IMR-90 (cell line): Measurements from ENCODE around the gene PIK3IP1. TPM values are rescaled to one million over a fixed set of nuclear protein-coding genes. Genes with fewer than 3 reads are reported as not detected.
A peak's percentile ranks its signal among the peaks of the same experiment; 100 is the strongest.

ENCODE experiments used
- ATAC-seq: fragments of 200-7000 bp; cut with Tn5 transposase; 2 replicates; pipeline ENCODE4 v1.9.1; 2020; ENCODE audit warnings: low read depth, mild to moderate bottlenecking, moderate library complexity
- BruUV-seq: library from RNA; stranded (reverse); fragments of 400-500 nt; replicated peaks from 2 replicates; lab custom pipeline; 2021; lab: Mats Ljungman, UMichigan
- CTCF ChIA-PET: fragments of 300-600 bp; formaldehyde crosslinking; extraction: SDS; loops from one replicate; lab custom pipeline; 2021; ENCODE audit warnings: antibody characterized with exemption; lab: Yijun Ruan, JAX
- POLR2A ChIA-PET: fragments of 300-600 bp; sonication (Branson Sonifier 250); formaldehyde crosslinking; loops from one replicate; lab custom pipeline; 2022; ENCODE audit warnings: antibody characterized with exemption; ENCODE audit not compliant: unreplicated experiment; lab: Charles Lee
- DNase-seq: peaks from one replicate; pipeline ENCODE4 v3.0.0; 2013
- H2AFZ ChIP-seq: replicated peaks from 2 replicates; pipeline ENCODE3; 2013; ENCODE audit warnings: low read length, mild to moderate bottlenecking; ENCODE audit not compliant: poor library complexity
- H2AK5ac ChIP-seq: 2 replicates; pipeline ENCODE4 v1.6.1; 2013; ENCODE audit warnings: low read depth, low read length, inconsistent platforms
- H2AK9ac ChIP-seq: replicated peaks from 2 replicates; pipeline ENCODE3; 2013; ENCODE audit warnings: mild to moderate bottlenecking, low read depth, low read length, moderate library complexity; ENCODE audit not compliant: poor library complexity
- H2BK120ac ChIP-seq: 2 replicates; pipeline ENCODE4 v1.6.1; 2013; ENCODE audit warnings: low read depth, low read length, inconsistent platforms
- H2BK15ac ChIP-seq: 3 replicates; pipeline ENCODE4 v1.6.1; 2013; ENCODE audit warnings: low read depth, low read length, inconsistent platforms
- H2BK20ac ChIP-seq: 2 replicates; pipeline ENCODE4 v1.6.1; 2013; ENCODE audit warnings: low read depth, mild to moderate bottlenecking, inconsistent platforms, low read length, moderate library complexity
- H2BK5ac ChIP-seq: 2 replicates; pipeline ENCODE4 v1.6.1; 2013; ENCODE audit warnings: mild to moderate bottlenecking, low read depth, low read length, inconsistent platforms; ENCODE audit not compliant: poor library complexity, severe bottlenecking
- H3K14ac ChIP-seq: replicated peaks from 2 replicates; pipeline ENCODE4 v1.6.1; 2013; ENCODE audit warnings: low read depth, low read length, inconsistent platforms
- H3K18ac ChIP-seq: 2 replicates; pipeline ENCODE4 v1.6.1; 2013; ENCODE audit warnings: low read depth, low read length, control low read depth
- H3K23ac ChIP-seq: 2 replicates; pipeline ENCODE4 v1.6.1; 2013; ENCODE audit warnings: low read depth, low read length, inconsistent platforms
- H3K27ac ChIP-seq: 2 replicates; pipeline ENCODE4 v1.5.1; 2013; ENCODE audit warnings: mild to moderate bottlenecking, control low read depth, low read length; ENCODE audit not compliant: insufficient read depth
- H3K27me3 ChIP-seq: 2 replicates; pipeline ENCODE4 v1.6.1; 2013; ENCODE audit warnings: low read length; ENCODE audit not compliant: control insufficient read depth, insufficient read depth
- H3K36me3 ChIP-seq: 2 replicates; pipeline ENCODE4 v1.6.1; 2013; ENCODE audit warnings: low read length, mixed read lengths; ENCODE audit not compliant: control insufficient read depth, insufficient read depth
- H3K4ac ChIP-seq: 2 replicates; pipeline ENCODE4 v1.6.1; 2013; ENCODE audit warnings: low read depth, low read length, inconsistent platforms
- H3K4me1 ChIP-seq: 2 replicates; pipeline ENCODE4 v1.6.1; 2013; ENCODE audit warnings: low read length, mixed read lengths; ENCODE audit not compliant: control insufficient read depth, insufficient read depth
- H3K4me2 ChIP-seq: 2 replicates; pipeline ENCODE4 v1.6.1; 2013; ENCODE audit warnings: low read depth, mild to moderate bottlenecking, control low read depth, low read length, moderate library complexity
- H3K4me3 ChIP-seq: 2 replicates; pipeline ENCODE4 v1.5.1; 2013; ENCODE audit warnings: low read depth, mild to moderate bottlenecking, control low read depth, low read length, moderate library complexity; ENCODE audit not compliant: insufficient read depth
- H3K56ac ChIP-seq: 2 replicates; pipeline ENCODE4 v1.6.1; 2013; ENCODE audit warnings: low read length, inconsistent platforms; ENCODE audit not compliant: insufficient read depth; ENCODE audit errors: extremely low read depth
- H3K79me1 ChIP-seq, 2 experiments: 2 replicates each; pipeline ENCODE4 v1.6.1; 2013; ENCODE audit warnings: low read length in 2 of 2, inconsistent platforms in 1 of 2, low read depth in 1 of 2
- H3K9ac ChIP-seq: 2 replicates; pipeline ENCODE4 v1.6.1; 2013; ENCODE audit warnings: low read depth, low read length, control low read depth
- H3K9me1 ChIP-seq: 2 replicates; pipeline ENCODE4 v1.6.1; 2013; ENCODE audit warnings: low read length, inconsistent platforms; ENCODE audit not compliant: insufficient read depth
- H3K9me3 ChIP-seq: 2 replicates; pipeline ENCODE4 v1.6.1; 2013; ENCODE audit warnings: low read length; ENCODE audit not compliant: control insufficient read depth, insufficient read depth
- H4K20me1 ChIP-seq: 2 replicates; pipeline ENCODE4 v1.6.1; 2013; ENCODE audit warnings: low read length, inconsistent platforms; ENCODE audit not compliant: insufficient read depth
- H4K5ac ChIP-seq: 2 replicates; pipeline ENCODE4 v1.6.1; 2013; ENCODE audit warnings: mild to moderate bottlenecking, low read depth, low read length, control low read depth
- H4K8ac ChIP-seq, 2 experiments: 2 replicates each; pipeline ENCODE4 v1.6.1; 2013; ENCODE audit warnings: low read depth in 2 of 2, low read length in 2 of 2, control low read depth in 1 of 2, inconsistent platforms in 1 of 2
- H4K91ac ChIP-seq: 2 replicates; pipeline ENCODE4 v1.6.1; 2013; ENCODE audit warnings: low read depth, low read length, inconsistent platforms; ENCODE audit not compliant: insufficient read depth
- BHLHE40 ChIP-seq: fragments of 150-350 bp; IDR thresholded peaks from 2 replicates; pipeline ENCODE4 v1.6.1; 2016; ENCODE audit warnings: mild to moderate bottlenecking, low read depth, low read length
- CEBPB ChIP-seq: IDR thresholded peaks from 2 replicates; pipeline ENCODE4 v1.6.1; 2012; ENCODE audit warnings: low read depth, low read length, improper control_type of control experiment
- CHD1 ChIP-seq: IDR thresholded peaks from 2 replicates; pipeline ENCODE4 v1.6.1; 2012; ENCODE audit warnings: low read depth, low read length, improper control_type of control experiment
- CTCF ChIP-seq: conservative IDR thresholded peaks from 2 replicates; pipeline ENCODE4 v1.5.1; 2012; ENCODE audit warnings: mild to moderate bottlenecking, low read depth, low read length, improper control_type of control experiment
- ELK1 ChIP-seq: fragments of 150-350 bp; IDR thresholded peaks from 2 replicates; pipeline ENCODE4 v1.6.1; 2016; ENCODE audit warnings: low read depth, mild to moderate bottlenecking, low read length, moderate library complexity, borderline replicate concordance
- FOS ChIP-seq: fragments of 150-350 bp; IDR thresholded peaks from 2 replicates; pipeline ENCODE4 v1.6.1; 2016; ENCODE audit warnings: low read depth, low read length
- MAFK ChIP-seq: IDR thresholded peaks from 2 replicates; pipeline ENCODE4 v1.6.1; 2012; ENCODE audit warnings: low read depth, low read length, improper control_type of control experiment
- MAZ ChIP-seq: IDR thresholded peaks from 2 replicates; pipeline ENCODE4 v1.6.1; 2012; ENCODE audit warnings: low read depth, mild to moderate bottlenecking, low read length, improper control_type of control experiment, moderate library complexity, borderline replicate concordance
- MXI1 ChIP-seq: IDR thresholded peaks from 2 replicates; pipeline ENCODE4 v1.6.1; 2012; ENCODE audit warnings: low read depth, mild to moderate bottlenecking, low read length, moderate library complexity, borderline replicate concordance
- NFE2L2 ChIP-seq: fragments of 150-350 bp; IDR thresholded peaks from 2 replicates; pipeline ENCODE4 v1.6.1; 2016; ENCODE audit warnings: low read depth, mild to moderate bottlenecking, low read length
- POLR2A ChIP-seq: IDR thresholded peaks from 2 replicates; pipeline ENCODE4 v1.6.1; 2012; ENCODE audit warnings: mild to moderate bottlenecking, low read depth, low read length
- RAD21 ChIP-seq: IDR thresholded peaks from 2 replicates; pipeline ENCODE4 v1.6.1; 2012; ENCODE audit warnings: low read length, improper control_type of control experiment
- RCOR1 ChIP-seq: IDR thresholded peaks from 2 replicates; pipeline ENCODE4 v1.6.1; 2012; ENCODE audit warnings: mild to moderate bottlenecking, low read length, improper control_type of control experiment; ENCODE audit not compliant: insufficient replicate concordance
- RFX5 ChIP-seq: IDR thresholded peaks from 2 replicates; pipeline ENCODE4 v1.8.0; 2012; ENCODE audit warnings: low read depth, mild to moderate bottlenecking, low read length, moderate library complexity
- SMC3 ChIP-seq: fragments of 150-350 bp; IDR thresholded peaks from 2 replicates; pipeline ENCODE4 v1.6.1; 2016; ENCODE audit warnings: low read depth, mild to moderate bottlenecking, antibody characterized with exemption, low read length, moderate library complexity
- USF2 ChIP-seq: fragments of 150-350 bp; IDR thresholded peaks from 2 replicates; pipeline ENCODE4 v1.6.1; 2017; ENCODE audit warnings: mild to moderate bottlenecking, antibody characterized with exemption, low read length, low read depth
- WGBS, 2 experiments: methylation state at CpG; one replicate each; pipeline versions ENCODE4 v1.1.5 to v1.1.7; 2013; ENCODE audit warnings: missing lambda C conversion rate in 2 of 2; ENCODE audit not compliant: insufficient read length in 1 of 2; ENCODE audit errors: extremely low coverage in 2 of 2; 5-methylcytosine and 5-hydroxymethylcytosine counted together
- dilution Hi-C: fragments of 300-500 bp; cut with HindIII; formaldehyde crosslinking; loops from one replicate; pipeline ENCODE4 v1.14.3; 2018; ENCODE audit warnings: low sequenced_read_pairs; ENCODE audit not compliant: unreplicated experiment
- in situ Hi-C: fragments of 300-500 bp; cut with MboI; formaldehyde crosslinking; loops from 3 replicates; pipeline ENCODE4 v1.14.3; 2019; ENCODE audit warnings: low sequenced_read_pairs, inconsistent platforms, mixed read lengths
- intact Hi-C: fragments of 100-400 bp; cut with micrococcal nuclease; formaldehyde crosslinking; loops from 2 replicates; pipeline ENCODE4 v1.10.0; 2022
- polyA plus RNA-seq, 3 experiments: library from polyadenylated mRNA; depleted of rRNA; stranded (reverse); fragments of >200 nt; gene quantifications; 2 replicates each; pipeline ENCODE4 v1.2.3, GENCODE V29; 2012; ENCODE audit warnings: low replicate concordance in 1 of 3
- total RNA-seq: library from RNA; depleted of rRNA; stranded (reverse); fragments of >200 nt; gene quantifications from 2 replicates; pipeline ENCODE4 v1.2.3, GENCODE V29; 2012

The PIK3IP1 gene
- total and polyA plus RNA-seq, 2 of the 4 experiments (the other 2 are of a cell fraction), result 12.9 to 17.6 TPM

GRCh38 chr22:31289344-31289743, 2.9 kb downstream of the PIK3IP1 start:
- no peak overlapping the region for H3K27ac ChIP-seq
- intact Hi-C loops (no loop called here), dilution Hi-C loops (no loop called here), in situ Hi-C loops (loop anchor here (10.0 kb wide), 1 partner anchor 55 kb away; the partner anchor contains the start of gene PATZ1)
- no peak for TF ChIP-seq RCOR1
- TF ChIP-seq MXI1, result no peak
- TF ChIP-seq CHD1, result no peak
- TF ChIP-seq MAFK, result no peak
- TF ChIP-seq ELK1, result no peak
- TF ChIP-seq NFE2L2, result no peak
- no peak for TF ChIP-seq RAD21
- no peak for TF ChIP-seq FOS
- no peak for TF ChIP-seq POLR2A
- no peak for TF ChIP-seq SMC3
- no peak for TF ChIP-seq BHLHE40
- no peak for TF ChIP-seq RFX5
- no peak for TF ChIP-seq USF2
- no peak for TF ChIP-seq CEBPB
- TF ChIP-seq MAZ, result no peak
- no peak for TF ChIP-seq CTCF
- H2BK5ac ChIP-seq, result no peak overlapping the region
- no peak overlapping the region; the same call in 1 of the 2 replicates for H3K4ac ChIP-seq
- H2BK15ac ChIP-seq, result no peak overlapping the region
- H4K5ac ChIP-seq, result 0 out of 2 replicates have a peak overlapping the region, but pooled peaks have one; percentile 37
- H2BK20ac ChIP-seq, result no peak overlapping the region
- H3K4me1 ChIP-seq, result peaks cover 3% of the 10 kb centered on the region; the same call in 1 of the 2 replicates
- no peak overlapping the region for H2AFZ ChIP-seq
- 0 out of 2 replicates have a peak, but pooled peaks cover 7% of the 10 kb centered on the region for H3K9me1 ChIP-seq
- H3K79me1 ChIP-seq, result peaks cover 16 to 33% of the 10 kb centered on the region in 2 experiments
- no peaks in the 10 kb centered on the region for H4K20me1 ChIP-seq
- peak overlapping the region; percentile 89 for H2AK9ac ChIP-seq
- H3K4me2 ChIP-seq, result no peak overlapping the region
- no peak overlapping the region for H3K4me3 ChIP-seq
- H3K9me3 ChIP-seq, result no peaks in the 10 kb centered on the region
- no peak overlapping the region for H3K9ac ChIP-seq
- peaks cover 27% of the 10 kb centered on the region for H3K36me3 ChIP-seq
- H4K91ac ChIP-seq, result no peak overlapping the region
- no peak overlapping the region for H3K14ac ChIP-seq
- H4K8ac ChIP-seq, result no peak overlapping the region
- no peak overlapping the region for H3K23ac ChIP-seq
- H3K18ac ChIP-seq, result no peak overlapping the region
- H2BK120ac ChIP-seq, result no peak overlapping the region
- peak overlapping the region; percentile 83; the same call in 1 of the 2 replicates for H2AK5ac ChIP-seq
- H3K56ac ChIP-seq, result no peak overlapping the region
- no peak for ATAC-seq
- ChIA-PET CTCF (interaction anchor here (1.0 to 1.5 kb wide), 2 partner anchors 17 to 71 kb away, joined by 3 to 4 read pairs; no protein-coding TSS in a partner anchor), POLR2A (no interaction called here)
- no TSS peak for BruUV-seq
- 100% methylated on average over 3 of the region's 13 CpGs; no CpG with 5 or more reads in 1 of the 2 experiments for WGBS, 2 experiments
- DNase-seq, result no peak
- H3K27me3 ChIP-seq, result no peaks in the 10 kb centered on the region
